OCI-LY7 (cell line): ENCODE measurements around the gene ARID5A.

Experiments
- EZH2phosphoT487 ChIP-seq: fragments of 200-600 bp; sonication (generic); IDR thresholded peaks from 2 replicates; pipeline ENCODE4 v1.6.1; 2018; ENCODE audit warnings: low read depth, borderline replicate concordance, mild to moderate bottlenecking, mixed run types, antibody characterized with exemption, low read length, moderate library complexity, mixed read lengths
- TF ChIP-seq, protein P1 (sequence below): fragments of 200-600 bp; sonication (generic); conservative IDR thresholded peaks from 2 replicates; pipeline ENCODE4 v1.5.1; 2014; ENCODE audit warnings: mild to moderate bottlenecking, antibody characterized with exemption, low read length, moderate library complexity, mixed read lengths

- TF ChIP-seq EZH2phosphoT487 = no peak
- TF ChIP-seq, protein P1, sequence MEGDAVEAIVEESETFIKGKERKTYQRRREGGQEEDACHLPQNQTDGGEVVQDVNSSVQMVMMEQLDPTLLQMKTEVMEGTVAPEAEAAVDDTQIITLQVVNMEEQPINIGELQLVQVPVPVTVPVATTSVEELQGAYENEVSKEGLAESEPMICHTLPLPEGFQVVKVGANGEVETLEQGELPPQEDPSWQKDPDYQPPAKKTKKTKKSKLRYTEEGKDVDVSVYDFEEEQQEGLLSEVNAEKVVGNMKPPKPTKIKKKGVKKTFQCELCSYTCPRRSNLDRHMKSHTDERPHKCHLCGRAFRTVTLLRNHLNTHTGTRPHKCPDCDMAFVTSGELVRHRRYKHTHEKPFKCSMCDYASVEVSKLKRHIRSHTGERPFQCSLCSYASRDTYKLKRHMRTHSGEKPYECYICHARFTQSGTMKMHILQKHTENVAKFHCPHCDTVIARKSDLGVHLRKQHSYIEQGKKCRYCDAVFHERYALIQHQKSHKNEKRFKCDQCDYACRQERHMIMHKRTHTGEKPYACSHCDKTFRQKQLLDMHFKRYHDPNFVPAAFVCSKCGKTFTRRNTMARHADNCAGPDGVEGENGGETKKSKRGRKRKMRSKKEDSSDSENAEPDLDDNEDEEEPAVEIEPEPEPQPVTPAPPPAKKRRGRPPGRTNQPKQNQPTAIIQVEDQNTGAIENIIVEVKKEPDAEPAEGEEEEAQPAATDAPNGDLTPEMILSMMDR = no peak
These were observed 2.8 kb downstream of the ARID5A start for GRCh38 chr2:96539215-96539920.
